Neural cell (in vitro differentiated cells): ENCODE results near the gene RAB6A. TPM values are rescaled to one million over a fixed set of nuclear protein-coding genes. Genes with fewer than 3 reads are reported as not detected.

Experiments used
- H2AFZ ChIP-seq: fragments of 200-600, 300-800 bp; sonication (generic), shearing (Covaris generic); 2 replicates; pipeline ENCODE4 v1.6.0; 2014; ENCODE audit warnings: low read depth, mild to moderate bottlenecking, antibody characterized with exemption, low read length, moderate library complexity
- H3F3A ChIP-seq: fragments of 200-600 bp; shearing (Covaris generic); 2 replicates; pipeline ENCODE4 v1.6.1; 2016; ENCODE audit warnings: mild to moderate bottlenecking, moderate library complexity, mixed read lengths, antibody characterized with exemption, low read length; ENCODE audit not compliant: insufficient read depth, poor library complexity, severe bottlenecking
- H3K27ac ChIP-seq: fragments of 200-600, 300-800 bp; sonication (generic), shearing (Covaris generic); 2 replicates; pipeline ENCODE4 v1.5.1; 2014; ENCODE audit warnings: mild to moderate bottlenecking, low read length, moderate library complexity
- H3K27me3 ChIP-seq: fragments of 300-800, 200-600 bp; sonication (generic), shearing (Covaris generic); 2 replicates; pipeline ENCODE4 v1.6.0; 2014; ENCODE audit warnings: mild to moderate bottlenecking, low read depth, low read length, moderate library complexity; ENCODE audit not compliant: insufficient read depth
- H3K36me3 ChIP-seq: fragments of 300-800, 200-600 bp; sonication (generic), shearing (Covaris generic); 2 replicates; pipeline ENCODE4 v1.5.1; 2014; ENCODE audit warnings: mild to moderate bottlenecking, antibody characterized with exemption, low read length, moderate library complexity; ENCODE audit not compliant: insufficient read depth
- H3K4me2 ChIP-seq: fragments of 300-800, 200-600 bp; sonication (generic), shearing (Covaris generic); 2 replicates; pipeline ENCODE4 v1.6.0; 2014; ENCODE audit warnings: mild to moderate bottlenecking, low read length
- H3K4me3 ChIP-seq: fragments of 300-800, 200-600 bp; sonication (generic), shearing (Covaris generic); 2 replicates; pipeline ENCODE4 v1.5.1; 2014; ENCODE audit warnings: mild to moderate bottlenecking, low read length, moderate library complexity
- H3K79me2 ChIP-seq: fragments of 200-600 bp; shearing (Covaris generic); replicated peaks from 2 replicates; pipeline ENCODE4 v1.6.0; 2014; ENCODE audit warnings: mild to moderate bottlenecking, low read length, moderate library complexity; ENCODE audit not compliant: insufficient read depth
- H3K9ac ChIP-seq: fragments of 300-800, 200-600 bp; sonication (generic), shearing (Covaris generic); 2 replicates; pipeline ENCODE4 v1.6.1; 2016; ENCODE audit warnings: mild to moderate bottlenecking, low read length, mixed read lengths
- H3K9me2 ChIP-seq: fragments of 200-600 bp; shearing (Covaris generic); 2 replicates; pipeline ENCODE4 v1.6.1; 2016; ENCODE audit warnings: mild to moderate bottlenecking, low read length, mixed read lengths; ENCODE audit not compliant: insufficient read depth
- H3K9me3 ChIP-seq: fragments of 200-600, 300-800 bp; sonication (generic), shearing (Covaris generic); 2 replicates; pipeline ENCODE4 v1.6.1; 2016; ENCODE audit warnings: mild to moderate bottlenecking, mixed run types, low read length, moderate library complexity, mixed read lengths
- H4K20me1 ChIP-seq: fragments of 200-600 bp; shearing (Covaris generic); 2 replicates; pipeline ENCODE4 v1.6.1; 2016; ENCODE audit warnings: mild to moderate bottlenecking, mixed run types; ENCODE audit not compliant: insufficient read depth
- EP300 ChIP-seq: fragments of 450-650 bp; conservative IDR thresholded peaks from 2 replicates; pipeline ENCODE4 v1.6.1; 2014; ENCODE audit warnings: antibody characterized with exemption, mild to moderate bottlenecking, moderate library complexity; ENCODE audit not compliant: poor library complexity, severe bottlenecking
- EZH2 ChIP-seq: fragments of 200-600, 300-800 bp; shearing (Covaris generic), sonication (generic); IDR thresholded peaks from 2 replicates; pipeline ENCODE4 v1.6.1; 2014; ENCODE audit warnings: antibody characterized with exemption, low read length, borderline replicate concordance, mild to moderate bottlenecking; ENCODE audit not compliant: insufficient read depth, poor library complexity, severe bottlenecking
- MXI1 ChIP-seq: fragments of 450-650 bp; conservative IDR thresholded peaks from 2 replicates; pipeline ENCODE4 v1.6.1; 2014; ENCODE audit warnings: antibody characterized with exemption, mild to moderate bottlenecking; ENCODE audit not compliant: poor library complexity, severe bottlenecking
- POLR2AphosphoS5 ChIP-seq: IDR thresholded peaks from 2 replicates; pipeline ENCODE4 v1.6.1; 2012
- RAD21 ChIP-seq: fragments of 450-650 bp; conservative IDR thresholded peaks from 2 replicates; pipeline ENCODE4 v1.6.1; 2014; ENCODE audit warnings: antibody characterized with exemption, mild to moderate bottlenecking, moderate library complexity
- SMC3 ChIP-seq: fragments of 450-650 bp; conservative IDR thresholded peaks from 2 replicates; pipeline ENCODE4 v1.6.1; 2014; ENCODE audit warnings: antibody characterized with exemption, mild to moderate bottlenecking, moderate library complexity; ENCODE audit not compliant: poor library complexity
- TAF1 ChIP-seq: IDR thresholded peaks from 2 replicates; pipeline ENCODE4 v1.6.1; 2012; ENCODE audit warnings: low read depth
- polyA plus RNA-seq: library from polyadenylated mRNA; depleted of rRNA; stranded (reverse); fragments of >200 nt; gene quantifications from 2 replicates; pipeline ENCODE4 v1.2.3, GENCODE V29; 2014
- TF ChIP-seq, protein P1 (sequence below): fragments of 450-650 bp; IDR thresholded peaks from 2 replicates; pipeline ENCODE4 v1.5.1; 2014; ENCODE audit warnings: antibody characterized with exemption, mild to moderate bottlenecking, moderate library complexity; ENCODE audit not compliant: poor library complexity, severe bottlenecking
- TF ChIP-seq, protein P2 (sequence below): IDR thresholded peaks from 2 replicates; pipeline ENCODE4 v1.6.1; 2012; ENCODE audit warnings: borderline replicate concordance

The RAB6A gene
- polyA plus RNA-seq, 1 donor from 2014 or later = 155 TPM

DNA sequence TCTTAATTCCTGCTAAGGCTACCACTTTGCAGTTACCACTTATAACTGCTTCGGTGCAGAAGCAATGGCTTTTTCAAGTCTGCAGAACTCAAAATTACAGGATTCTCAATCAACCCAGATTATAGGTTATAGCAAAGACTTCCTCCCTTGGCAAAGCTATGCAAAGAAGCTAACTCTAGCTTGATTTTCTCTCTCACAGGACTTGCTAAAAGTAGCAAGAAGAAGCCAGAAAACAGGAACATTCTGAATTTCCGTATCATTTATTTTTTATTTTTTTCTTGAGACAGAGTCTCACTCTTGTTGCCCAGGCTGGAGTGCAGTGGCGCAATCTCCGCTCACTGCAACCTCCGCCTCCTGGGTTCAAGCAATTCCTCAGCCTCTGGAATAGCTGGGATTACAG lies 125.2 kb downstream of the RAB6A start:
- Histone ChIP-seq H3K27ac (no peak overlapping the region), H3K9me2 (no peaks in the 10 kb centered on the region)
- TF ChIP-seq, protein P1, sequence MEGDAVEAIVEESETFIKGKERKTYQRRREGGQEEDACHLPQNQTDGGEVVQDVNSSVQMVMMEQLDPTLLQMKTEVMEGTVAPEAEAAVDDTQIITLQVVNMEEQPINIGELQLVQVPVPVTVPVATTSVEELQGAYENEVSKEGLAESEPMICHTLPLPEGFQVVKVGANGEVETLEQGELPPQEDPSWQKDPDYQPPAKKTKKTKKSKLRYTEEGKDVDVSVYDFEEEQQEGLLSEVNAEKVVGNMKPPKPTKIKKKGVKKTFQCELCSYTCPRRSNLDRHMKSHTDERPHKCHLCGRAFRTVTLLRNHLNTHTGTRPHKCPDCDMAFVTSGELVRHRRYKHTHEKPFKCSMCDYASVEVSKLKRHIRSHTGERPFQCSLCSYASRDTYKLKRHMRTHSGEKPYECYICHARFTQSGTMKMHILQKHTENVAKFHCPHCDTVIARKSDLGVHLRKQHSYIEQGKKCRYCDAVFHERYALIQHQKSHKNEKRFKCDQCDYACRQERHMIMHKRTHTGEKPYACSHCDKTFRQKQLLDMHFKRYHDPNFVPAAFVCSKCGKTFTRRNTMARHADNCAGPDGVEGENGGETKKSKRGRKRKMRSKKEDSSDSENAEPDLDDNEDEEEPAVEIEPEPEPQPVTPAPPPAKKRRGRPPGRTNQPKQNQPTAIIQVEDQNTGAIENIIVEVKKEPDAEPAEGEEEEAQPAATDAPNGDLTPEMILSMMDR = no peak
- no peak for TF ChIP-seq RAD21
- no peak for TF ChIP-seq TAF1
- no peak for TF ChIP-seq MXI1
- TF ChIP-seq POLR2AphosphoS5 = no peak
- no peak for TF ChIP-seq EP300
- no peak for TF ChIP-seq EZH2
- TF ChIP-seq SMC3 = no peak
- TF ChIP-seq, protein P2, sequence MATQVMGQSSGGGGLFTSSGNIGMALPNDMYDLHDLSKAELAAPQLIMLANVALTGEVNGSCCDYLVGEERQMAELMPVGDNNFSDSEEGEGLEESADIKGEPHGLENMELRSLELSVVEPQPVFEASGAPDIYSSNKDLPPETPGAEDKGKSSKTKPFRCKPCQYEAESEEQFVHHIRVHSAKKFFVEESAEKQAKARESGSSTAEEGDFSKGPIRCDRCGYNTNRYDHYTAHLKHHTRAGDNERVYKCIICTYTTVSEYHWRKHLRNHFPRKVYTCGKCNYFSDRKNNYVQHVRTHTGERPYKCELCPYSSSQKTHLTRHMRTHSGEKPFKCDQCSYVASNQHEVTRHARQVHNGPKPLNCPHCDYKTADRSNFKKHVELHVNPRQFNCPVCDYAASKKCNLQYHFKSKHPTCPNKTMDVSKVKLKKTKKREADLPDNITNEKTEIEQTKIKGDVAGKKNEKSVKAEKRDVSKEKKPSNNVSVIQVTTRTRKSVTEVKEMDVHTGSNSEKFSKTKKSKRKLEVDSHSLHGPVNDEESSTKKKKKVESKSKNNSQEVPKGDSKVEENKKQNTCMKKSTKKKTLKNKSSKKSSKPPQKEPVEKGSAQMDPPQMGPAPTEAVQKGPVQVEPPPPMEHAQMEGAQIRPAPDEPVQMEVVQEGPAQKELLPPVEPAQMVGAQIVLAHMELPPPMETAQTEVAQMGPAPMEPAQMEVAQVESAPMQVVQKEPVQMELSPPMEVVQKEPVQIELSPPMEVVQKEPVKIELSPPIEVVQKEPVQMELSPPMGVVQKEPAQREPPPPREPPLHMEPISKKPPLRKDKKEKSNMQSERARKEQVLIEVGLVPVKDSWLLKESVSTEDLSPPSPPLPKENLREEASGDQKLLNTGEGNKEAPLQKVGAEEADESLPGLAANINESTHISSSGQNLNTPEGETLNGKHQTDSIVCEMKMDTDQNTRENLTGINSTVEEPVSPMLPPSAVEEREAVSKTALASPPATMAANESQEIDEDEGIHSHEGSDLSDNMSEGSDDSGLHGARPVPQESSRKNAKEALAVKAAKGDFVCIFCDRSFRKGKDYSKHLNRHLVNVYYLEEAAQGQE = no peak

DNA sequence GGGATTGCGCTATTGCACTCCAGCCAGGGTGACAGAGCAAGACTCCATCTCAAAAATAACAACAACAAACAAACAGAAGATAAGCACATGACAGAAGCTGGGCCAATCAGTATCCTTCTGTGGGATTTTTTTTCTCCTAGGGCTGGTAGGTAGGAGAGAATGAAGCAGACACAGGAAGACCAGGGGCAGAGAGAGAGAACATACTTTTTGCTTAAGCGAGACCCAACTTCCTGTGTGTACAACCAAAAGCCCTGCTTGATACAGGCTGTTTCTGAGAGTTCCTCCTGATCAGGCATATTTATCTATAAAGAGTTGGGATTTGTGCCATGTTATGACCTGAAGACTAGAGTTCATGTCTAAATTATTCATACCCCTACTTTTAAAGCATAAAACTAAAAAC lies 126.9 kb downstream of the RAB6A start:
- Histone ChIP-seq H3K36me3 (no peaks in the 10 kb centered on the region), H3K9ac (no peak overlapping the region), H3K27ac (no peak overlapping the region), H3K4me2 (no peak overlapping the region), H3K27me3 (no peaks in the 10 kb centered on the region), H2AFZ (no peak overlapping the region), H3K4me3 (no peak overlapping the region), H3F3A (no peaks in the 10 kb centered on the region), H3K9me2 (no peaks in the 10 kb centered on the region), H3K79me2 (no peaks in the 10 kb centered on the region), H3K9me3 (no peaks in the 10 kb centered on the region), H4K20me1 (no peaks in the 10 kb centered on the region)
- TF ChIP-seq RAD21 (no peak), MXI1 (no peak), EZH2 (no peak), POLR2AphosphoS5 (no peak), SMC3 (no peak), TAF1 (no peak)
- TF ChIP-seq, protein P2 = no peak

More for the DNA sequence above, 125.2 kb downstream of the RAB6A start:
- H4K20me1 ChIP-seq = no peaks in the 10 kb centered on the region
- H3K9me3 ChIP-seq = no peaks in the 10 kb centered on the region
- H3K36me3 ChIP-seq = no peaks in the 10 kb centered on the region
- no peaks in the 10 kb centered on the region for H3F3A ChIP-seq
- no peak overlapping the region for H3K4me3 ChIP-seq
- no peaks in the 10 kb centered on the region for H3K79me2 ChIP-seq
- H2AFZ ChIP-seq = no peak overlapping the region
- H3K27me3 ChIP-seq = no peaks in the 10 kb centered on the region
- no peak overlapping the region for H3K9ac ChIP-seq
- no peak overlapping the region for H3K4me2 ChIP-seq
